GM21367 (cell line): ENCODE measurements around the gene RTP5.

ENCODE experiments used
- ATAC-seq: cut with Tn5 transposase; IDR thresholded peaks from one replicate; pipeline ENCODE4 v1.9.1; 2021; ENCODE audit not compliant: unreplicated experiment

Gene RTP5

GRCh38 chr2:241857041-241857541 lies 12.4 kb upstream of the RTP5 start:
- no peak for ATAC-seq

- no peak for ATAC-seq
Observed at GRCh38 chr2:241857572-241858121, 11.9 kb upstream of the RTP5 start.

GRCh38 chr2:241858206-241859016 lies 11.1 kb upstream of the RTP5 start, which contains the start of gene PDCD1:
Gene PDCD1, minus strand, starts transcription at chr2:241858894. Its CDS starts 56 bp downstream, at chr2:241858838.
- no peak for ATAC-seq

GRCh38 chr2:241859017-241859435 lies 10.5 kb upstream of the RTP5 start:
- no peak for ATAC-seq

- no peak for ATAC-seq
Observed at GRCh38 chr2:241859436-241860183, 9.9 kb upstream of the RTP5 start.

- ATAC-seq: no peak
Observed at GRCh38 chr2:241860184-241861078, 9.1 kb upstream of the RTP5 start.

GRCh38 chr2:241861264-241861663 lies 8.3 kb upstream of the RTP5 start:
- ATAC-seq: no peak

GRCh38 chr2:241862093-241862492 lies 7.4 kb upstream of the RTP5 start:
- ATAC-seq: no peak

- ATAC-seq: no peak
Observed at GRCh38 chr2:241862775-241863535, 6.6 kb upstream of the RTP5 start.

- no peak for ATAC-seq
Observed at GRCh38 chr2:241863536-241863954, 6.0 kb upstream of the RTP5 start.

GRCh38 chr2:241864168-241864849 lies 5.2 kb upstream of the RTP5 start:
- ATAC-seq: no peak

- no peak for ATAC-seq
Observed at GRCh38 chr2:241864850-241865213, 4.7 kb upstream of the RTP5 start.

GRCh38 chr2:241865416-241865956 lies 4.0 kb upstream of the RTP5 start:
- ATAC-seq: no peak

GRCh38 chr2:241865957-241866789 lies 3.4 kb upstream of the RTP5 start:
- no peak for ATAC-seq

GRCh38 chr2:241866790-241867645 lies 2.5 kb upstream of the RTP5 start:
- no peak for ATAC-seq

GRCh38 chr2:241867776-241868420 lies 1.6 kb upstream of the RTP5 start:
- no peak for ATAC-seq

GRCh38 chr2:241868661-241869081 lies 858 bp upstream of the RTP5 start:
- ATAC-seq: no peak
